Fibroblast of lung (primary cell): ENCODE results near the gene SMARCA2. TPM values are rescaled to one million over a fixed set of nuclear protein-coding genes. Genes with fewer than 3 reads are reported as not detected.

Source experiments
- DNase-seq, 2 donors: peaks; one replicate each; pipeline versions ENCODE4 v3.0.0 to v3.0.0-alpha.2; 2010; ENCODE audit warnings: low read depth in 2 of 2
- H2AFZ ChIP-seq: 2 replicates; pipeline ENCODE4 v1.5.1; 2012; ENCODE audit warnings: low read length, control low read depth, inconsistent platforms
- H3K27ac ChIP-seq: 2 replicates; pipeline ENCODE4 v1.5.1; 2011; ENCODE audit warnings: low read length, control low read depth; ENCODE audit not compliant: insufficient read depth
- H3K27me3 ChIP-seq: 2 replicates; pipeline ENCODE4 v1.5.1; 2011; ENCODE audit warnings: mild to moderate bottlenecking, low read length; ENCODE audit not compliant: control insufficient read depth, insufficient read depth
- H3K36me3 ChIP-seq: 2 replicates; pipeline ENCODE4 v1.5.1; 2011; ENCODE audit warnings: low read length; ENCODE audit not compliant: control insufficient read depth, insufficient read depth
- H3K4me1 ChIP-seq: 2 replicates; pipeline ENCODE4 v1.5.1; 2011; ENCODE audit warnings: low read length; ENCODE audit not compliant: control insufficient read depth, insufficient read depth; ENCODE audit errors: extremely low read depth
- H3K4me2 ChIP-seq: 2 replicates; pipeline ENCODE4 v1.5.1; 2011; ENCODE audit warnings: low read length, control low read depth; ENCODE audit not compliant: insufficient read depth; ENCODE audit errors: extremely low read depth
- H3K4me3 ChIP-seq, 4 experiments: fragments of 200-600 bp in 1 of 4; sonication (generic) in 1 of 4; replicated peaks in 1 of 4; 2 replicates each; pipeline ENCODE4 v1.5.1; 2011 to 2016; ENCODE audit warnings: low read length in 4 of 4, low read depth in 3 of 4, mild to moderate bottlenecking in 3 of 4, control low read depth in 2 of 4, inconsistent platforms in 1 of 4, mixed read lengths in 1 of 4; ENCODE audit not compliant: insufficient read depth in 1 of 4; ENCODE audit errors: control extremely low read depth in 1 of 4
- H3K79me2 ChIP-seq: 2 replicates; pipeline ENCODE4 v1.5.1; 2012; ENCODE audit warnings: mild to moderate bottlenecking, low read length, inconsistent platforms; ENCODE audit not compliant: control insufficient read depth, insufficient read depth
- H3K9ac ChIP-seq: 2 replicates; pipeline ENCODE4 v1.5.1; 2011; ENCODE audit warnings: mild to moderate bottlenecking, low read length, control low read depth; ENCODE audit not compliant: insufficient read depth
- H3K9me3 ChIP-seq: 2 replicates; pipeline ENCODE4 v1.5.1; 2012; ENCODE audit warnings: low read depth, low read length; ENCODE audit not compliant: control insufficient read depth, insufficient read depth
- H4K20me1 ChIP-seq: 2 replicates; pipeline ENCODE4 v1.5.1; 2011; ENCODE audit warnings: low read length; ENCODE audit not compliant: control insufficient read depth, insufficient read depth; ENCODE audit errors: extremely low read depth
- CTCF ChIP-seq, 2 donors: IDR thresholded peaks in 1 of 2; conservative IDR thresholded peaks in 1 of 2; 1 replicate in 1 of 2; 2 replicates in 1 of 2; pipeline ENCODE4 v1.5.1; 2011 to 2012; ENCODE audit warnings: low read length in 2 of 2, control low read depth in 1 of 2, inconsistent platforms in 1 of 2, low read depth in 1 of 2, mild to moderate bottlenecking in 1 of 2
- EZH2 ChIP-seq: IDR thresholded peaks from 2 replicates; pipeline ENCODE4 v1.5.1; 2012; ENCODE audit warnings: low read length, control low read depth, mild to moderate bottlenecking; ENCODE audit errors: missing control alignments
- polyA plus RNA-seq, 2 donors: library from polyadenylated mRNA; depleted of rRNA in 1 of 2; stranded (reverse) in 1 of 2; unstranded in 1 of 2; fragments of >200 nt; gene quantifications; 2 replicates each; pipeline ENCODE4 v1.2.1, GENCODE V29; 2011 to 2012; ENCODE audit warnings: missing spikeins in 1 of 2
- total RNA-seq: library from RNA; depleted of rRNA; stranded (reverse); fragments of >200 nt; gene quantifications from 2 replicates; pipeline ENCODE4 v1.2.1, GENCODE V29; 2014

The SMARCA2 gene
- total and polyA plus RNA-seq, 2 donors (not counting 1 experiment from before 2014, with no cell fraction given), result 36.8 to 62.3 TPM

- H3K27ac ChIP-seq, result no peak overlapping the region
Measured at GRCh38 chr9:2208465-2208864, 193.3 kb downstream of the SMARCA2 start.

GRCh38 chr9:2208991-2209390, 193.8 kb downstream of the SMARCA2 start:
- no peaks in the 10 kb centered on the region for H3K27me3 ChIP-seq
- no peaks in the 10 kb centered on the region for H4K20me1 ChIP-seq
- no peak overlapping the region for H2AFZ ChIP-seq
- no peak overlapping the region for H3K9ac ChIP-seq
- no peak overlapping the region for H3K27ac ChIP-seq
- H3K36me3 ChIP-seq, result no peaks in the 10 kb centered on the region
- no peak overlapping the region for H3K4me3 ChIP-seq
- DNase-seq, result no peak
- H3K9me3 ChIP-seq, result no peaks in the 10 kb centered on the region
- no peak for TF ChIP-seq CTCF (conservative IDR thresholded peaks at IDR 0.05 in 1 of 2, IDR thresholded peaks at IDR 0.05 in 1 of 2; ENCODE audit: low read depth in 1 of 2, low read length in 2 of 2)
- TF ChIP-seq EZH2, result no peak
- H3K4me2 ChIP-seq, result no peak overlapping the region
- no peaks in the 10 kb centered on the region for H3K4me1 ChIP-seq
- no peaks in the 10 kb centered on the region for H3K79me2 ChIP-seq

More at GRCh38 chr9:2208465-2208864, 193.3 kb downstream of the SMARCA2 start:
- Histone ChIP-seq H3K27me3 (no peaks in the 10 kb centered on the region), H3K9me3 (no peaks in the 10 kb centered on the region), H3K9ac (no peak overlapping the region), H4K20me1 (no peaks in the 10 kb centered on the region), H3K79me2 (no peaks in the 10 kb centered on the region), H3K4me3 (no peak overlapping the region), H2AFZ (no peak overlapping the region), H3K36me3 (no peaks in the 10 kb centered on the region), H3K4me2 (no peak overlapping the region), H3K4me1 (no peaks in the 10 kb centered on the region)
- no peak for DNase-seq
- no peak for TF ChIP-seq CTCF (conservative IDR thresholded peaks at IDR 0.05 in 1 of 2, IDR thresholded peaks at IDR 0.05 in 1 of 2; ENCODE audit: low read depth in 1 of 2, low read length in 2 of 2)
- no peak for TF ChIP-seq EZH2

GRCh38 chr9:2209400-2209799, 194.3 kb downstream of the SMARCA2 start:
- no peaks in the 10 kb centered on the region for H3K27me3 ChIP-seq
- no peak overlapping the region for H3K9ac ChIP-seq
- no peak for DNase-seq
- H3K27ac ChIP-seq, result no peak overlapping the region
- no peaks in the 10 kb centered on the region for H3K36me3 ChIP-seq
- H3K79me2 ChIP-seq, result no peaks in the 10 kb centered on the region
- no peak overlapping the region for H3K4me3 ChIP-seq
- no peaks in the 10 kb centered on the region for H4K20me1 ChIP-seq
- H3K4me1 ChIP-seq, result no peaks in the 10 kb centered on the region
- no peak overlapping the region for H3K4me2 ChIP-seq
- no peaks in the 10 kb centered on the region for H3K9me3 ChIP-seq
- TF ChIP-seq EZH2, result no peak
- TF ChIP-seq CTCF (conservative IDR thresholded peaks at IDR 0.05 in 1 of 2, IDR thresholded peaks at IDR 0.05 in 1 of 2; ENCODE audit: low read depth in 1 of 2, low read length in 2 of 2), result no peak
- H2AFZ ChIP-seq, result no peak overlapping the region
